ENCODE results near the gene PDE8A. TPM values are rescaled to one million over a fixed set of nuclear protein-coding genes. Genes with fewer than 3 reads are reported as not detected.
"Not testable (repeated sequence)": the region's sequence is repeated elsewhere in the genome, so short reads cannot be mapped to it uniquely, and the experiment has no call there.

PDE8A gene
- total RNA-seq, 1 experiment from 2014 or later, result 13.0 TPM

GRCh38 chr15:84988909-84989644 is 7.4 kb downstream of the PDE8A start:
- DNase-seq (ENCODE audit: low read depth), result no peak

- DNase-seq (ENCODE audit: low read depth), result no peak
These were observed 8.9 kb downstream of the PDE8A start for GRCh38 chr15:84990507-84990906.

DNA sequence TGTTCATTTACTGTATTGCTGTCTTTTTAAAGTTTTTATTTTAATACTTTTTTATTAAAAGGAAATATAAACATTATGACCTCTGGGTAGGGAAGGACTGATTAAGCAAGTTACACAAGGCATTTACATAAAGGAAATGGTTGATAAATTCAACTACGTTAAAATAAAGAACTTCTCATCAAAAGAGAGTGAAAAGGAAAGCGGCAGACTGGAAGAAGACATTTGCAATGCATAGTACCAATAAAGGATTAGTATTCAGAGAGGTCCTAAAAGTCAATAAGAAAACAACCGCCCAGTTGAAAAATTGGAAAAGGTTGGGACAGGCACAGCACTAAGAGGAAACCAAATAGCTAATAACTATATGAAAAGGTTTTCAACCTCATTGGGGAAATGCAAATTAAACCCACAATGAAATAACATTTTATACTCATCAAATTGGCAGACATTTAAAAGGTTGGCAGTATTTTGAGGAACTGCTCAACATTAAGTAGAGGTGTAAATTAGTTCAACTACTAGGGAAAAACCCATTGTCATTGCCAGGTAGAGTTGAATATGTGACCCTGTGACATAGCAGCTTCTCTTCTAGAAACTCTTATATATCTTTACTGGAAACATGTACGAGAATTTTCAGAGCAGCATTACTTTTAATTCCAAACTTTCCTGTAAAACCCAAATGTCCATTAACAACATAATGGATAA is 9.5 kb downstream of the PDE8A start:
- no peak for DNase-seq (ENCODE audit: low read depth)

- DNase-seq (ENCODE audit: low read depth), result peak; percentile 85
These were observed 10.7 kb downstream of the PDE8A start for GRCh38 chr15:84992157-84992944.

DNA sequence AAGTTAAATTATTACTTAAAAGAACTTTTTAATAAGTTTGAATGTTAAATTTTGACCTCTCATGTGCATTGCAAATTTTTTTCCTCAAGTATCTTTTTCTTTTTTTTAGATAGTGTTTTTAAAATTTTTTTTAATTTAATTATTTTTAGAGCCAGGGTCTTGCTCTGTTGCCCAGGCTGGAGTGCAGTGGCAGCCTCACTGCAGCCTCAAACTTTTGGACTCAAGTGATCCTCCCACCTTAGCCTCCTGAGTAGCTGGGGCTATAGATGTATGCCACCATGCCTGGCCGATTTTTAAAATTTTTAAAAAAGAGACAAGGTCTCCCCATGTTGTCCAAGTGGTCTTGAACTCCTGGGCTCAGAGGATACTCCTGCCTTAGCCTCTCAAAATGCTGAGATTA is 14.4 kb downstream of the PDE8A start:
- no peak for DNase-seq (ENCODE audit: low read depth)

DNA sequence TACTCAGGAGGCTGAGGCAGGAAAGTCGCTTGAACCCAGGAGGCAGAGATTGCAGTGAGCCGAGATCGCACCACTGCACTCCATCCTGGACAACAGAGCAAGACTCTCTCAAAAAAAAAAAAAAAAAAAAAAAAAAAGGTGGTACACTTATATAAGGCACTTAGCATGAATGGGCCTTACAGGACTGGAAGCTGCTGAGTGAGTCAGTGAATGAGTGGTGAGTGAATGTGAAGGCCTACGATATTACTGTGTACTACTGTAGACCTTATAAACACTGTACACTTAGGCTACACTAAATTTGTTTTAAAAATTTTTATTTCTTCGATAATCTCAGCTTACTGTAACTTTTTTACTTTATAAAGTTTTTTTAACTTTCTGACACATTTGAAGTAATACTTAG is 15.1 kb downstream of the PDE8A start:
- DNase-seq (ENCODE audit: low read depth), result not testable (repeated sequence)

- DNase-seq (ENCODE audit: low read depth), result not testable (repeated sequence)
These were observed 15.6 kb downstream of the PDE8A start for GRCh38 chr15:84997214-84997613.

- no peak for DNase-seq (ENCODE audit: low read depth)
These were observed 18.7 kb downstream of the PDE8A start for GRCh38 chr15:85000189-85000864.

GRCh38 chr15:85000937-85001336 is 19.3 kb downstream of the PDE8A start:
- DNase-seq (ENCODE audit: low read depth), result no peak

DNA sequence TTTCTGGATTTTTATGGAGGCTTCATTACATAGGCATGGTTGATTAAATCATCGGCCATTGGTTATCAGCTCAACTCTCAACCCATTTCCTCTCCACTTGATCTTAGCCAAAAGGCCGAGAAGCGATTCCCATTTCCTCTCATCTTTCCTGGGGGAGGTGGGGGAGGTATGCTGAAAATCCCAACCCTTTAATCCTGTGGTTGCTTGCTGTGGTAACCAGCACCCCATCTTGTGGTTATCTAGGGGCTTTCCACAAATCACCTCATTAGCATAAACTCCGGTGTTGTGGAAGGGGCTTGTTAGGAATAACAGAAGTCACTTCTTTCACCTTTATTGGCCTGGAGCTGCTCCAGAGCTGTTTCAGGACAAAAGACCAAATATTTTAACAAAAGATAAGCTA is 20.9 kb downstream of the PDE8A start:
- no peak for DNase-seq (ENCODE audit: low read depth)

GRCh38 chr15:85003593-85004312 is 22.1 kb downstream of the PDE8A start:
- DNase-seq (ENCODE audit: low read depth), result no peak

- DNase-seq (ENCODE audit: low read depth), result no peak
These were observed 22.9 kb downstream of the PDE8A start for GRCh38 chr15:85004550-85004949.

GRCh38 chr15:85005319-85005718 is 23.7 kb downstream of the PDE8A start:
- DNase-seq (ENCODE audit: low read depth), result no peak

DNA sequence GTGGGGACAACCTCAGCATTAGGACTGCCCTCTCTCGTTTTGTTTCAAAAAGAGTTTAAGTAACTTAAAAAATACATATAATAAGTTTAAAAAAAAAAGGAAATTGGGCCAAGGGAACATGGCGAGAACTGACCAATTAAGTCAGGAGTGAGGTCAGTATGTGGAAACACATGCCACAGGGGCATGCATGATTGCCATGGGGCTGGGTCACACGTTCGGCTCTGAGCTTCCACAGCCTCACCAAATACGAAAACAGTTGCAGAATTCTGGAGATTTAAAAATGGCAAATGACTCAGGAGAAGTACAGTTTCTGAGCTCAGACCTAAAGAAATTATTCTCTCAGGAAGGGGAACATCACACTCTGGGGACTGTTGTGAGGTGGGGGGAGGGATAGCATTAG is 24.1 kb downstream of the PDE8A start:
- DNase-seq (ENCODE audit: low read depth), result no peak

DNA sequence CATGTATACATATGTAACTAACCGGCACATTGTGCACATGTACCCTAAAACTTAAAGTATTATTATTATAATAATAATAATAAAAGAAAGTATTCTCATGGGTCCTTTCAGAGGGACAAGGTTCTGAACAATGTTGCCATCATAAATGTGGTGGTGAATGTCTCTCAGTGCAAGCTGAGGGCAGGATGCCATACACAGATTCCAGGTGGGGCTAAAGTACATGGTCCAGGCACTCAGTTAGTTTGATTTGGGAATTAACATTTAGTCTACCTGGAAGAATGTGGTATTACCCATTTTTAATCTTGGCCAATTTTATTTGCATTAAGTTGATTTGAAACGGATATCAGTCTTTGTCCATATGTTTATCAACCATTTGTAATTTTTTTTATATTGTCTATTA is 24.5 kb downstream of the PDE8A start:
- DNase-seq (ENCODE audit: low read depth), result no peak

- DNase-seq (ENCODE audit: low read depth), result no peak
These were observed 25.0 kb downstream of the PDE8A start for GRCh38 chr15:85006655-85007054.

- no peak for DNase-seq (ENCODE audit: low read depth)
These were observed 25.5 kb downstream of the PDE8A start for GRCh38 chr15:85007137-85007536.

GRCh38 chr15:85007741-85008397 is 26.2 kb downstream of the PDE8A start:
- no peak for DNase-seq (ENCODE audit: low read depth)

DNA sequence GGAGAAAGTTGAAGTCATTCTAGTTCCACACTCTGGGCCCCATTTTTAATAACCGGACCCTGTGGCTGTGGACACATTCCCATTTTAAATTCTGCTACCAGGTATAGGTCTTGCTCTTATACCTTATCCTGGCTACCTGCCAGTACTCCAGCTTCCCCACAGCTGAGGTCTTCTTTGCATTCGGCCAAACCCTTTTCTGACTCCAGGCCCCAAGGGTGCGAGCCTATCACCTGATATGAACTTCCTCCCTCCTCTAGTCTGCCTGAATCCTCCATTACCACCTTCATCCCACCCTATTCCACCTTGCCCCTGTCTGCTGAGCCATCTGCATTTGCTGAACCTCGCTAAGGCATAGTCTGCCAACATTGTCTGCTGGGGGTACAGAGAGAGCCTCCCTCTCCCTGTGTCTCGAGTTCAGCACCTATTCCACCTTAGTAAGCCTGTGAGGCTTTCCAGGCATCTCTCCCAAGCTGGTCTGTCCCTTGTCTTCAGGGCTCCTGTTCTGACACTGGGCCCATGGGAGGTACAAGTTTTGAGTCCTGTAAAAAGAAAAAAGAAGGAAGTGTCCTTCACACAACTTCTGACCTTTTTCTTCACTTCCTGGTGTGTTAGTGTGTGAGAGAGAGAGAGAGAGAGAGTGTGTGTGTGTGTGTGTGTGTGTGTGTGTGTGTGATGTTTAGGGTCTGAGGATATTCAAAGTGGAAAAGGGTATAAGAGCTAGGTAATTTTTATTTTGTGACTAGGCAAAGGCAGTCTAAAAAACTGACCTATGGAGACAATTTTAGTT is 27.0 kb downstream of the PDE8A start:
- DNase-seq (ENCODE audit: low read depth), result no peak

DNA sequence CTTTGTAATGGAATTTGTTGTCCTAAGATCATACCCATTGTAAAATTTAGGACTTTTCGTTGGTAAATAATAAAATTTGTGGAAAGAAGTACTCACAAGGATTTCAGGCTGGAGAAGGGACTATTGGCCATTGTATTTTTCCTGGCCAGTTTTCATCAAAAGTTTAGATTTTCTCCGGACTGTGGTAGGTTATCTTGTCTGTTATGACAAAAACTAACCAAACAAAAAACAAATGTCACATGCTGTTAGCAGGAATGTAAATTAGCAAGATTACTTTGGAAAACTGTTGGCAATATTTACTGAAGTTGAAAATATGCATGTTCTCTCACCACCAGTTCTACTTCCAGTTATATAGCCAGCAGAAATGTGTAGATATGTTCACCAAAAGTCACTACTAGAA is 27.8 kb downstream of the PDE8A start:
- DNase-seq (ENCODE audit: low read depth), result no peak
